HEK293 (cell line): Measurements from ENCODE around the gene PTPN3.

Experiments
- ELK4 ChIP-seq: IDR thresholded peaks from 2 replicates; pipeline ENCODE4 v1.6.1; 2011; ENCODE audit warnings: mild to moderate bottlenecking, low read depth, low read length, borderline replicate concordance
- KLF16 ChIP-seq: fragments of 450-650 bp; formaldehyde crosslinking; IDR thresholded peaks from 2 replicates; pipeline ENCODE4 v1.5.1; 2017; ENCODE audit warnings: missing biosample characterization, missing genetic modification characterization
- KLF8 ChIP-seq: fragments of 450-650 bp; formaldehyde crosslinking; IDR thresholded peaks from 2 replicates; pipeline ENCODE4 v1.5.1; 2016; ENCODE audit warnings: missing biosample characterization, missing genetic modification characterization
- ZFHX2 ChIP-seq: fragments of 450-650 bp; formaldehyde crosslinking; conservative IDR thresholded peaks from 2 replicates; pipeline ENCODE4 v1.5.1; 2016; ENCODE audit warnings: missing biosample characterization, missing genetic modification characterization
- ZNF121 ChIP-seq: fragments of 450-650 bp; formaldehyde crosslinking; IDR thresholded peaks from 2 replicates; pipeline ENCODE4 v1.5.1; 2016; ENCODE audit warnings: missing biosample characterization, missing genetic modification characterization
- ZNF501 ChIP-seq: fragments of 450-650 bp; formaldehyde crosslinking; IDR thresholded peaks from 2 replicates; pipeline ENCODE4 v1.5.1; 2016; ENCODE audit warnings: missing biosample characterization, missing genetic modification characterization
- ZNF571 ChIP-seq: fragments of 450-650 bp; formaldehyde crosslinking; IDR thresholded peaks from 2 replicates; pipeline ENCODE4 v1.5.0; 2017; ENCODE audit warnings: missing biosample characterization, missing genetic modification characterization
- TF ChIP-seq, protein P1 (sequence below): fragments of 450-650 bp; formaldehyde crosslinking; IDR thresholded peaks from 2 replicates; pipeline ENCODE4 v1.5.1; 2016; ENCODE audit warnings: missing biosample characterization, missing genetic modification characterization

- TF ChIP-seq, protein P1, sequence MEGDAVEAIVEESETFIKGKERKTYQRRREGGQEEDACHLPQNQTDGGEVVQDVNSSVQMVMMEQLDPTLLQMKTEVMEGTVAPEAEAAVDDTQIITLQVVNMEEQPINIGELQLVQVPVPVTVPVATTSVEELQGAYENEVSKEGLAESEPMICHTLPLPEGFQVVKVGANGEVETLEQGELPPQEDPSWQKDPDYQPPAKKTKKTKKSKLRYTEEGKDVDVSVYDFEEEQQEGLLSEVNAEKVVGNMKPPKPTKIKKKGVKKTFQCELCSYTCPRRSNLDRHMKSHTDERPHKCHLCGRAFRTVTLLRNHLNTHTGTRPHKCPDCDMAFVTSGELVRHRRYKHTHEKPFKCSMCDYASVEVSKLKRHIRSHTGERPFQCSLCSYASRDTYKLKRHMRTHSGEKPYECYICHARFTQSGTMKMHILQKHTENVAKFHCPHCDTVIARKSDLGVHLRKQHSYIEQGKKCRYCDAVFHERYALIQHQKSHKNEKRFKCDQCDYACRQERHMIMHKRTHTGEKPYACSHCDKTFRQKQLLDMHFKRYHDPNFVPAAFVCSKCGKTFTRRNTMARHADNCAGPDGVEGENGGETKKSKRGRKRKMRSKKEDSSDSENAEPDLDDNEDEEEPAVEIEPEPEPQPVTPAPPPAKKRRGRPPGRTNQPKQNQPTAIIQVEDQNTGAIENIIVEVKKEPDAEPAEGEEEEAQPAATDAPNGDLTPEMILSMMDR (tag by site-specific recombination): no peak
- TF ChIP-seq ELK4: no peak
- no peak for TF ChIP-seq ZNF571 (tag by site-specific recombination)
- no peak for TF ChIP-seq ZNF501 (tag by site-specific recombination)
- no peak for TF ChIP-seq ZNF121
- no peak for TF ChIP-seq ZFHX2 (tag by site-specific recombination)
- no peak for TF ChIP-seq KLF16 (tag by site-specific recombination)
- TF ChIP-seq KLF8 (tag by site-specific recombination): no peak
Measured at GRCh38 chr9:109467936-109468335, 30.2 kb downstream of the PTPN3 start.
